ENCODE measurements around the gene OR1S1. TPM values are rescaled to one million over a fixed set of nuclear protein-coding genes. Genes with fewer than 3 reads are reported as not detected.

Gene OR1S1
- total and polyA plus RNA-seq, 2 donors = not detected

- no peak overlapping the region for H3K27ac ChIP-seq (ENCODE audit: low read depth in 1 of 2, low read length in 1 of 2)
- 88% methylated on average over 2 of the region's 2 CpGs for WGBS
- no peaks in the 10 kb centered on the region for H3K27me3 ChIP-seq (ENCODE audit: control insufficient read depth in 2 of 2, insufficient read depth in 1 of 2, low read length in 1 of 2)
- no peaks in the 10 kb centered on the region for H3K36me3 ChIP-seq (ENCODE audit: control insufficient read depth in 2 of 2, insufficient read depth in 2 of 2, low read length in 1 of 2)
- H3K9me3 ChIP-seq (ENCODE audit: control insufficient read depth in 2 of 2, insufficient read depth in 1 of 2, low read length in 1 of 2) = peaks cover 0 to 3% of the 10 kb centered on the region in 2 donors
- DNase-seq (ENCODE audit: low read depth in 6 of 9, low spot score in 9 of 9) = no peak
- H3K4me3 ChIP-seq (ENCODE audit: low read length in 2 of 2) = no peak overlapping the region
- no peaks in the 10 kb centered on the region for H3K4me1 ChIP-seq (ENCODE audit: control insufficient read depth in 2 of 2, insufficient read depth in 2 of 2, low read length in 2 of 2)
These were observed 47.5 kb downstream of the OR1S1 start for GRCh38 chr11:58259983-58260382.

Other genes starting within 250 kb of the OR1S1 start
- not detected for gene OR9Q1, start 188.8 kb upstream of the OR1S1 start, total RNA-seq
- 0.05 TPM for gene OR9Q1, start 188.8 kb upstream of the OR1S1 start, polyA plus RNA-seq
- gene OR6Q1, start 181.8 kb upstream of the OR1S1 start, total RNA-seq = not detected
- not detected for gene OR6Q1, start 181.8 kb upstream of the OR1S1 start, polyA plus RNA-seq
- gene OR9I1, start 87.2 kb upstream of the OR1S1 start, total RNA-seq = not detected
- gene OR9I1, start 87.2 kb upstream of the OR1S1 start, polyA plus RNA-seq = not detected
- not detected for gene OR9Q2, start 23.6 kb upstream of the OR1S1 start, total RNA-seq
- not detected for gene OR9Q2, start 23.6 kb upstream of the OR1S1 start, polyA plus RNA-seq
- gene OR1S2, start 8.6 kb upstream of the OR1S1 start, total RNA-seq = not detected
- 0.07 TPM for gene OR1S2, start 8.6 kb upstream of the OR1S1 start, polyA plus RNA-seq
- not detected for gene OR10Q1, start 16.2 kb downstream of the OR1S1 start, total RNA-seq
- gene OR10Q1, start 16.2 kb downstream of the OR1S1 start, polyA plus RNA-seq = not detected
- not detected for gene OR10W1, start 55.5 kb downstream of the OR1S1 start, total RNA-seq
- gene OR10W1, start 55.5 kb downstream of the OR1S1 start, polyA plus RNA-seq = 0.02 TPM
- not detected for gene OR5B17, start 146.3 kb downstream of the OR1S1 start, total RNA-seq
- gene OR5B17, start 146.3 kb downstream of the OR1S1 start, polyA plus RNA-seq = not detected
- gene OR5B3, start 194.2 kb downstream of the OR1S1 start, total RNA-seq = not detected
- gene OR5B3, start 194.2 kb downstream of the OR1S1 start, polyA plus RNA-seq = not detected
- 0.09 TPM for gene OR5B2, start 215.4 kb downstream of the OR1S1 start, total RNA-seq
- 0.02 TPM for gene OR5B2, start 215.4 kb downstream of the OR1S1 start, polyA plus RNA-seq
- gene OR5B12, start 229.5 kb downstream of the OR1S1 start, total RNA-seq = not detected
- gene OR5B12, start 229.5 kb downstream of the OR1S1 start, polyA plus RNA-seq = 0.07 TPM

Data from thymus (tissue), 11 donors.